Neural cell (in vitro differentiated cells): ENCODE results near the gene GAP43. TPM values are rescaled to one million over a fixed set of nuclear protein-coding genes. Genes with fewer than 3 reads are reported as not detected.

Experiments
- H2AFZ ChIP-seq: fragments of 200-600, 300-800 bp; sonication (generic), shearing (Covaris generic); 2 replicates; pipeline ENCODE4 v1.6.0; 2014; ENCODE audit warnings: low read depth, mild to moderate bottlenecking, antibody characterized with exemption, low read length, moderate library complexity
- H3F3A ChIP-seq: fragments of 200-600 bp; shearing (Covaris generic); 2 replicates; pipeline ENCODE4 v1.6.1; 2016; ENCODE audit warnings: mild to moderate bottlenecking, moderate library complexity, mixed read lengths, antibody characterized with exemption, low read length; ENCODE audit not compliant: insufficient read depth, poor library complexity, severe bottlenecking
- H3K27ac ChIP-seq: fragments of 200-600, 300-800 bp; sonication (generic), shearing (Covaris generic); 2 replicates; pipeline ENCODE4 v1.5.1; 2014; ENCODE audit warnings: mild to moderate bottlenecking, low read length, moderate library complexity
- H3K27me3 ChIP-seq: fragments of 300-800, 200-600 bp; sonication (generic), shearing (Covaris generic); 2 replicates; pipeline ENCODE4 v1.6.0; 2014; ENCODE audit warnings: mild to moderate bottlenecking, low read depth, low read length, moderate library complexity; ENCODE audit not compliant: insufficient read depth
- H3K36me3 ChIP-seq: fragments of 300-800, 200-600 bp; sonication (generic), shearing (Covaris generic); 2 replicates; pipeline ENCODE4 v1.5.1; 2014; ENCODE audit warnings: mild to moderate bottlenecking, antibody characterized with exemption, low read length, moderate library complexity; ENCODE audit not compliant: insufficient read depth
- H3K4me2 ChIP-seq: fragments of 300-800, 200-600 bp; sonication (generic), shearing (Covaris generic); 2 replicates; pipeline ENCODE4 v1.6.0; 2014; ENCODE audit warnings: mild to moderate bottlenecking, low read length
- H3K4me3 ChIP-seq: fragments of 300-800, 200-600 bp; sonication (generic), shearing (Covaris generic); 2 replicates; pipeline ENCODE4 v1.5.1; 2014; ENCODE audit warnings: mild to moderate bottlenecking, low read length, moderate library complexity
- H3K79me2 ChIP-seq: fragments of 200-600 bp; shearing (Covaris generic); replicated peaks from 2 replicates; pipeline ENCODE4 v1.6.0; 2014; ENCODE audit warnings: mild to moderate bottlenecking, low read length, moderate library complexity; ENCODE audit not compliant: insufficient read depth
- H3K9ac ChIP-seq: fragments of 300-800, 200-600 bp; sonication (generic), shearing (Covaris generic); 2 replicates; pipeline ENCODE4 v1.6.1; 2016; ENCODE audit warnings: mild to moderate bottlenecking, low read length, mixed read lengths
- H3K9me2 ChIP-seq: fragments of 200-600 bp; shearing (Covaris generic); 2 replicates; pipeline ENCODE4 v1.6.1; 2016; ENCODE audit warnings: mild to moderate bottlenecking, low read length, mixed read lengths; ENCODE audit not compliant: insufficient read depth
- H3K9me3 ChIP-seq: fragments of 200-600, 300-800 bp; sonication (generic), shearing (Covaris generic); 2 replicates; pipeline ENCODE4 v1.6.1; 2016; ENCODE audit warnings: mild to moderate bottlenecking, mixed run types, low read length, moderate library complexity, mixed read lengths
- H4K20me1 ChIP-seq: fragments of 200-600 bp; shearing (Covaris generic); 2 replicates; pipeline ENCODE4 v1.6.1; 2016; ENCODE audit warnings: mild to moderate bottlenecking, mixed run types; ENCODE audit not compliant: insufficient read depth
- CTCF ChIP-seq: fragments of 450-650 bp; IDR thresholded peaks from 2 replicates; pipeline ENCODE4 v1.5.1; 2014; ENCODE audit warnings: antibody characterized with exemption, mild to moderate bottlenecking, moderate library complexity; ENCODE audit not compliant: poor library complexity, severe bottlenecking
- EP300 ChIP-seq: fragments of 450-650 bp; conservative IDR thresholded peaks from 2 replicates; pipeline ENCODE4 v1.6.1; 2014; ENCODE audit warnings: antibody characterized with exemption, mild to moderate bottlenecking, moderate library complexity; ENCODE audit not compliant: poor library complexity, severe bottlenecking
- EZH2 ChIP-seq: fragments of 200-600, 300-800 bp; shearing (Covaris generic), sonication (generic); IDR thresholded peaks from 2 replicates; pipeline ENCODE4 v1.6.1; 2014; ENCODE audit warnings: antibody characterized with exemption, low read length, borderline replicate concordance, mild to moderate bottlenecking; ENCODE audit not compliant: insufficient read depth, poor library complexity, severe bottlenecking
- MXI1 ChIP-seq: fragments of 450-650 bp; conservative IDR thresholded peaks from 2 replicates; pipeline ENCODE4 v1.6.1; 2014; ENCODE audit warnings: antibody characterized with exemption, mild to moderate bottlenecking; ENCODE audit not compliant: poor library complexity, severe bottlenecking
- POLR2AphosphoS5 ChIP-seq: IDR thresholded peaks from 2 replicates; pipeline ENCODE4 v1.6.1; 2012
- RAD21 ChIP-seq: fragments of 450-650 bp; conservative IDR thresholded peaks from 2 replicates; pipeline ENCODE4 v1.6.1; 2014; ENCODE audit warnings: antibody characterized with exemption, mild to moderate bottlenecking, moderate library complexity
- REST ChIP-seq: IDR thresholded peaks from 2 replicates; pipeline ENCODE4 v1.6.1; 2012; ENCODE audit warnings: borderline replicate concordance
- SMC3 ChIP-seq: fragments of 450-650 bp; conservative IDR thresholded peaks from 2 replicates; pipeline ENCODE4 v1.6.1; 2014; ENCODE audit warnings: antibody characterized with exemption, mild to moderate bottlenecking, moderate library complexity; ENCODE audit not compliant: poor library complexity
- TAF1 ChIP-seq: IDR thresholded peaks from 2 replicates; pipeline ENCODE4 v1.6.1; 2012; ENCODE audit warnings: low read depth
- polyA plus RNA-seq: library from polyadenylated mRNA; depleted of rRNA; stranded (reverse); fragments of >200 nt; gene quantifications from 2 replicates; pipeline ENCODE4 v1.2.3, GENCODE V29; 2014

GAP43 gene
- polyA plus RNA-seq, 1 donor from 2014 or later, result 1,327 TPM

GRCh38 chr3:115580566-115580965 lies 42.7 kb upstream of the GAP43 start:
- H3K9me3 ChIP-seq, result no peaks in the 10 kb centered on the region
- no peak overlapping the region for H2AFZ ChIP-seq
- no peaks in the 10 kb centered on the region for H3K27me3 ChIP-seq
- H3K9ac ChIP-seq, result no peak overlapping the region
- H3K4me2 ChIP-seq, result no peak overlapping the region
- TF ChIP-seq MXI1 (no peak), POLR2AphosphoS5 (no peak), TAF1 (no peak), SMC3 (no peak)
- H3F3A ChIP-seq, result no peaks in the 10 kb centered on the region
- no peak overlapping the region for H3K4me3 ChIP-seq
- H3K9me2 ChIP-seq, result no peaks in the 10 kb centered on the region
- no peaks in the 10 kb centered on the region for H3K36me3 ChIP-seq
- H4K20me1 ChIP-seq, result no peaks in the 10 kb centered on the region
- H3K27ac ChIP-seq, result no peak overlapping the region
- H3K79me2 ChIP-seq, result no peaks in the 10 kb centered on the region

GRCh38 chr3:115581362-115582135 lies 41.8 kb upstream of the GAP43 start:
- Histone ChIP-seq H3K9me3 (no peaks in the 10 kb centered on the region), H3K36me3 (no peaks in the 10 kb centered on the region), H3K9me2 (no peaks in the 10 kb centered on the region), H3K79me2 (no peaks in the 10 kb centered on the region), H3F3A (no peaks in the 10 kb centered on the region), H3K27me3 (no peaks in the 10 kb centered on the region), H4K20me1 (no peaks in the 10 kb centered on the region), H2AFZ (no peak overlapping the region), H3K4me2 (no peak overlapping the region), H3K4me3 (no peak overlapping the region), H3K27ac (no peak overlapping the region), H3K9ac (no peak overlapping the region)
- TF ChIP-seq REST, result no peak
- TF ChIP-seq MXI1, result no peak
- no peak for TF ChIP-seq POLR2AphosphoS5
- TF ChIP-seq SMC3, result no peak
- no peak for TF ChIP-seq EP300
- TF ChIP-seq CTCF, result no peak
- no peak for TF ChIP-seq TAF1
- no peak for TF ChIP-seq EZH2
- no peak for TF ChIP-seq RAD21
